Kidney (tissue), 14 donors: Measurements from ENCODE around the gene ZNF618. TPM values are rescaled to one million over a fixed set of nuclear protein-coding genes. Genes with fewer than 3 reads are reported as not detected.

Experiments
- DNase-seq, 5 donors: peaks; one replicate each; pipeline ENCODE4 v3.0.0-alpha.2; 2013 to 2020
- FAIRE-seq: peaks from 2 replicates; lab custom pipeline; 2012; peaks lifted over from hg19 to GRCh38; lab: Jason Lieb, UNC
- H3K27ac ChIP-seq, 2 donors: one replicate each; pipeline ENCODE4 v1.7.0; 2013; ENCODE audit warnings: low read depth in 2 of 2, low read length in 2 of 2, inconsistent platforms in 1 of 2
- H3K27me3 ChIP-seq: one replicate; pipeline ENCODE4 v1.7.1; 2013; ENCODE audit warnings: low read length, inconsistent platforms; ENCODE audit not compliant: control insufficient read depth, insufficient read depth
- H3K36me3 ChIP-seq, 3 donors: one replicate each; pipeline versions ENCODE4 v1.7.0 to v1.7.1; 2013; ENCODE audit warnings: low read length in 3 of 3, control low read depth in 1 of 3, inconsistent platforms in 1 of 3; ENCODE audit not compliant: insufficient read depth in 3 of 3, control insufficient read depth in 2 of 3
- H3K4me1 ChIP-seq, 3 donors: one replicate each; pipeline versions ENCODE4 v1.7.0 to v1.7.1; 2013; ENCODE audit warnings: low read length in 3 of 3, inconsistent platforms in 1 of 3, low read depth in 1 of 3; ENCODE audit not compliant: control insufficient read depth in 2 of 3, insufficient read depth in 2 of 3
- H3K4me3 ChIP-seq, 3 donors: one replicate each; pipeline versions ENCODE4 v1.7.0 to v1.8.1; 2013; ENCODE audit warnings: low read length in 3 of 3, control low read depth in 1 of 3, inconsistent platforms in 1 of 3
- H3K9ac ChIP-seq, 3 donors: one replicate each; pipeline versions ENCODE4 v1.7.0 to v1.7.1; 2013; ENCODE audit warnings: low read length in 3 of 3, control low read depth in 1 of 3, inconsistent platforms in 1 of 3
- H3K9me3 ChIP-seq, 3 donors: one replicate each; pipeline versions ENCODE4 v1.7.0 to v1.7.1; 2013; ENCODE audit warnings: low read length in 3 of 3, control low read depth in 1 of 3, inconsistent platforms in 1 of 3; ENCODE audit not compliant: control insufficient read depth in 2 of 3, insufficient read depth in 1 of 3
- intact Hi-C: fragments of 100-400 bp; cut with DNase I; formaldehyde crosslinking; loops from one replicate; pipeline ENCODE4 v1.11.1; 2022
- polyA plus RNA-seq: library from polyadenylated mRNA; stranded (reverse); fragments of 350-450 nt; fragmentation: Illumina TruSeq; extraction: RNeasy Lipid Tissue Mini Kit (QIAGEN cat#74804); gene quantifications from one replicate; pipeline ENCODE4 v1.2.3, GENCODE V29; 2014; ENCODE audit warnings: low read depth, low replicate concordance; ENCODE audit not compliant: insufficient read depth
- total RNA-seq: library from RNA; stranded (reverse); fragmentation: NEBNext Ultra II Directional; extraction: Animal tissue kit (Norgen Biotek cat#: 25700); gene quantifications from one replicate; pipeline ENCODE4 v1.2.1, GENCODE V29; 2021
- TF ChIP-seq, protein P1 (sequence below): IDR thresholded peaks from 3 replicates; pipeline ENCODE4 v1.5.1; 2012; ENCODE audit warnings: mild to moderate bottlenecking, moderate library complexity, borderline replicate concordance; ENCODE audit not compliant: insufficient read depth; ENCODE audit errors: extremely low read depth
- donor health status: control.
- donor health status: control.
- donor health status: control.
- donor health status: control.
- donor health status: control.
- donor health status: DM: yes; HTN: yes; CAD: no.
- donor health status: Normal renal cell carcinoma (clear cell type).

Gene ZNF618
- total and polyA plus RNA-seq, 2 donors from 2014 or later: 5.6 to 31.9 TPM

- no peak overlapping the region for H3K9ac ChIP-seq
- H3K27ac ChIP-seq: no peak overlapping the region
- no peak overlapping the region for H3K4me3 ChIP-seq
- TF ChIP-seq, protein P1, sequence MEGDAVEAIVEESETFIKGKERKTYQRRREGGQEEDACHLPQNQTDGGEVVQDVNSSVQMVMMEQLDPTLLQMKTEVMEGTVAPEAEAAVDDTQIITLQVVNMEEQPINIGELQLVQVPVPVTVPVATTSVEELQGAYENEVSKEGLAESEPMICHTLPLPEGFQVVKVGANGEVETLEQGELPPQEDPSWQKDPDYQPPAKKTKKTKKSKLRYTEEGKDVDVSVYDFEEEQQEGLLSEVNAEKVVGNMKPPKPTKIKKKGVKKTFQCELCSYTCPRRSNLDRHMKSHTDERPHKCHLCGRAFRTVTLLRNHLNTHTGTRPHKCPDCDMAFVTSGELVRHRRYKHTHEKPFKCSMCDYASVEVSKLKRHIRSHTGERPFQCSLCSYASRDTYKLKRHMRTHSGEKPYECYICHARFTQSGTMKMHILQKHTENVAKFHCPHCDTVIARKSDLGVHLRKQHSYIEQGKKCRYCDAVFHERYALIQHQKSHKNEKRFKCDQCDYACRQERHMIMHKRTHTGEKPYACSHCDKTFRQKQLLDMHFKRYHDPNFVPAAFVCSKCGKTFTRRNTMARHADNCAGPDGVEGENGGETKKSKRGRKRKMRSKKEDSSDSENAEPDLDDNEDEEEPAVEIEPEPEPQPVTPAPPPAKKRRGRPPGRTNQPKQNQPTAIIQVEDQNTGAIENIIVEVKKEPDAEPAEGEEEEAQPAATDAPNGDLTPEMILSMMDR: no peak
- DNase-seq: peak in 3 of 5 donors; percentile 6 to 61 (median 25)
- intact Hi-C loops: no loop called here
- H3K9me3 ChIP-seq: no peaks in the 10 kb centered on the region
- H3K27me3 ChIP-seq: no peaks in the 10 kb centered on the region
- H3K36me3 ChIP-seq: peaks cover 6 to 44% (median 22%) of the 10 kb centered on the region in 3 donors
- H3K4me1 ChIP-seq: peaks cover 0 to 7% (median 4%) of the 10 kb centered on the region in 3 donors
- no peak for FAIRE-seq
These were observed 129.5 kb downstream of the ZNF618 start for GRCh38 chr9:114005371-114006154.

- Histone ChIP-seq H3K9me3 (no peaks in the 10 kb centered on the region), H3K27me3 (no peaks in the 10 kb centered on the region), H3K36me3 (peaks cover 5 to 44% (median 22%) of the 10 kb centered on the region in 3 donors), H3K9ac (no peak overlapping the region), H3K4me3 (no peak overlapping the region), H3K27ac (no peak overlapping the region), H3K4me1 (peaks cover 0 to 7% (median 4%) of the 10 kb centered on the region in 3 donors)
- peak in 2 of 5 donors; percentile 10 to 13 for DNase-seq
- TF ChIP-seq, protein P1: no peak
- intact Hi-C loops: no loop called here
- no peak for FAIRE-seq
These were observed 130.0 kb downstream of the ZNF618 start for GRCh38 chr9:114006155-114006550.

DNA sequence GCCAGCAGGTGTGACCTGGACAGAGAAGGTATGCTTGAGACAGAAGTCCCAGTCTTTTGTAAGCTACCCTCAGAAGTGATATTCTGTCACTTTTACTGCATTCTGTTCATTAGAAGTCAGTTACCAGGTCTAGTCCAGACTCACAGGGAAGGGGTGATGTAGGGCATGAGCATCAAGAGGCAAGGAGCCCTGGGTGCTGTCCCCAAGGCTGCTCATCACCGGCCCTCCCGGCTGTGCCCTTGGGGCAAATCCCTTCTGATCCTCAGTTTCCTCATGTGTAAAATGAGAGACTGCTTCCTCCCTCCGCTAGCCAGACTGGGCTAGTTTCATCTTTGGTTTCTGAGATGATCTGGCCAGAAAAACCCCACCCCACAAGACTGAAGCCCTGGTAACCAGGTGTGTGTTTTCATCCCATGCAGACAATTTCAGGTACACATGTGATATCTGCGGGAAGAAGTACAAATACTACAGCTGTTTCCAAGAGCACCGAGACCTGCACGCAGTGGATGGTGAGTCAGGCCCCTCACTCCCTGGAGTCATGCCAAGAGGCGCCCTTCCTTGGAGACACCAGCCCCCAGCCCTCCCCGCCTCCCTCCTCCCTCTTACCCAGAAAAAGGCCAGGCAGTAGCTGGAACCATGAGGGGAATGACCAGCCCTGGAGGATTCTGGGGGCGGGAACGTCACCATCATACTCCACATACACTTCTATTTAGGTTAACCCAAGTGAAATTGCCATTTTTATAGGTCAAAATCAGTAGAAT lies 131.0 kb downstream of the ZNF618 start:
- no peak overlapping the region for H3K27ac ChIP-seq
- intact Hi-C loops: no loop called here
- H3K9me3 ChIP-seq: no peaks in the 10 kb centered on the region
- FAIRE-seq (no peak), DNase-seq (peak in 3 of 5 donors; percentile 1 to 49 (median 22))
- H3K9ac ChIP-seq: no peak overlapping the region
- TF ChIP-seq, protein P1: no peak
- no peak overlapping the region for H3K4me3 ChIP-seq
- no peaks in the 10 kb centered on the region for H3K27me3 ChIP-seq
- peaks cover 9 to 39% (median 22%) of the 10 kb centered on the region in 3 donors for H3K36me3 ChIP-seq
- peaks cover 0 to 7% (median 4%) of the 10 kb centered on the region in 3 donors for H3K4me1 ChIP-seq
